Small intestine (tissue), 7 donors: ENCODE data around the gene CENPH. TPM values are rescaled to one million over a fixed set of nuclear protein-coding genes. Genes with fewer than 3 reads are reported as not detected.
A peak's percentile ranks its signal among the peaks of the same experiment; 100 is the strongest.
"Not testable (repeated sequence)": the region's sequence is repeated elsewhere in the genome, so short reads cannot be mapped to it uniquely, and the experiment has no call there.

ENCODE experiments used
- DNase-seq, 2 donors: peaks; one replicate each; pipeline versions ENCODE4 v3.0.0 to v3.0.0-alpha.2; 2013
- FAIRE-seq: peaks from 2 replicates; lab custom pipeline; 2012; peaks lifted over from hg19 to GRCh38; lab: Jason Lieb, UNC
- H3K27ac ChIP-seq, 3 donors: one replicate each; pipeline ENCODE4 v1.5.1; 2013; ENCODE audit warnings: low read length in 2 of 3, mild to moderate bottlenecking in 2 of 3, control low read depth in 1 of 3, inconsistent platforms in 1 of 3, low read depth in 1 of 3, moderate library complexity in 1 of 3
- H3K27me3 ChIP-seq, 3 donors: one replicate each; pipeline ENCODE4 v1.6.1; 2013; ENCODE audit warnings: low read length in 3 of 3, inconsistent platforms in 1 of 3; ENCODE audit not compliant: control insufficient read depth in 3 of 3, insufficient read depth in 3 of 3
- H3K36me3 ChIP-seq, 3 donors: one replicate each; pipeline ENCODE4 v1.6.1; 2013; ENCODE audit warnings: low read length in 3 of 3, inconsistent platforms in 1 of 3, low read depth in 1 of 3, mild to moderate bottlenecking in 1 of 3, moderate library complexity in 1 of 3; ENCODE audit not compliant: control insufficient read depth in 3 of 3, insufficient read depth in 2 of 3
- H3K4me1 ChIP-seq, 3 donors: one replicate each; pipeline ENCODE4 v1.6.1; 2013; ENCODE audit warnings: low read length in 2 of 3, inconsistent platforms in 1 of 3, low read depth in 1 of 3, mild to moderate bottlenecking in 1 of 3, moderate library complexity in 1 of 3; ENCODE audit not compliant: control insufficient read depth in 3 of 3, insufficient read depth in 2 of 3
- H3K4me3 ChIP-seq, 3 donors: one replicate each; pipeline ENCODE4 v1.5.1; 2013; ENCODE audit warnings: low read length in 3 of 3, control low read depth in 1 of 3, inconsistent platforms in 1 of 3, low read depth in 1 of 3, mild to moderate bottlenecking in 1 of 3, moderate library complexity in 1 of 3
- H3K9me3 ChIP-seq, 2 donors: one replicate each; pipeline ENCODE4 v1.6.1; 2013; ENCODE audit warnings: low read depth in 1 of 2, low read length in 1 of 2; ENCODE audit not compliant: control insufficient read depth in 2 of 2, insufficient read depth in 1 of 2
- WGBS, 3 donors: extraction: QIAGEN DNeasy Blood & Tissue Kit; methylation state at CpG; one replicate each; pipeline ENCODE4 v1.1.7; 2013; 5-methylcytosine and 5-hydroxymethylcytosine counted together
- polyA plus RNA-seq, 4 donors: library from polyadenylated mRNA; stranded (reverse) in 3 of 4; unstranded in 1 of 4; fragments of 200-250 nt in 3 of 4; fragments of 120-200 nt in 1 of 4; gene quantifications; one replicate each; pipeline versions ENCODE4 v1.2.1 to v1.2.3, GENCODE V29; 2013
- donor health status: healthy with polysubstance abuse.
- donor health status: control.
- donor health status: control.
- donor health status: Bipolar disorder and iron deficiency.
- donor health status: healthy.

CENPH gene
- polyA plus RNA-seq, 4 donors: 2.5 to 13.0 (median 8.0) TPM

- DNase-seq, H3K27ac ChIP-seq, FAIRE-seq, H3K9me3 ChIP-seq, H3K4me3 ChIP-seq, H3K36me3 ChIP-seq, H3K4me1 ChIP-seq, H3K27me3 ChIP-seq: not testable (repeated sequence)
- WGBS, 3 donors: 88 to 92% (median 91%) methylated on average over 15 of the region's 15 CpGs
Measured at GRCh38 chr5:69181659-69182293, 7.6 kb upstream of the CENPH start.

- Histone ChIP-seq H3K4me1 (peaks cover 0 to 3% (median 1%) of the 10 kb centered on the region in 3 donors), H3K27ac (no peak overlapping the region), H3K27me3 (no peaks in the 10 kb centered on the region), H3K9me3 (no peaks in the 10 kb centered on the region), H3K4me3 (no peak overlapping the region), H3K36me3 (peaks cover 0 to 3% (median 0%) of the 10 kb centered on the region in 3 donors)
- no peak for DNase-seq
- FAIRE-seq: no peak
- WGBS, 3 donors: 92 to 100% (median 97%) methylated on average over 1 of the region's 1 CpG
Measured at GRCh38 chr5:69184621-69185020, 4.8 kb upstream of the CENPH start.

GRCh38 chr5:69187342-69187741 is 2.0 kb upstream of the CENPH start:
- H3K9me3 ChIP-seq: no peaks in the 10 kb centered on the region
- no peak overlapping the region for H3K4me3 ChIP-seq
- no peak for FAIRE-seq
- peaks cover 0 to 3% (median 1%) of the 10 kb centered on the region in 3 donors for H3K4me1 ChIP-seq
- H3K27me3 ChIP-seq: no peaks in the 10 kb centered on the region
- H3K27ac ChIP-seq: no peak overlapping the region
- H3K36me3 ChIP-seq: peaks cover 0 to 3% (median 0%) of the 10 kb centered on the region in 3 donors
- WGBS, 3 donors: 89 to 95% (median 94%) methylated on average over 2 of the region's 2 CpGs
- no peak for DNase-seq

GRCh38 chr5:69188811-69189161 is 597 bp upstream of the CENPH start:
- Histone ChIP-seq H3K9me3 (no peaks in the 10 kb centered on the region), H3K27me3 (no peaks in the 10 kb centered on the region), H3K4me1 (peaks cover 0 to 3% (median 1%) of the 10 kb centered on the region in 3 donors), H3K27ac (peak overlapping the region; percentile 6 to 94 (median 83)), H3K36me3 (peaks cover 0 to 5% (median 0%) of the 10 kb centered on the region in 3 donors), H3K4me3 (peak overlapping the region; percentile 64 to 93 (median 66))
- 13 to 18% (median 13%) methylated on average over 8 of the region's 8 CpGs for WGBS, 3 donors
- FAIRE-seq (no peak), DNase-seq (peak in 1 of 2 donors; percentile 2)

- Histone ChIP-seq H3K9me3 (no peaks in the 10 kb centered on the region), H3K4me3 (no peak overlapping the region), H3K27ac (no peak overlapping the region), H3K4me1 (no peaks in the 10 kb centered on the region), H3K27me3 (no peaks in the 10 kb centered on the region), H3K36me3 (peaks cover 0 to 6% (median 0%) of the 10 kb centered on the region in 3 donors)
- FAIRE-seq (no peak), DNase-seq (no peak)
- 89 to 100% (median 93%) methylated on average over 1 of the region's 1 CpG for WGBS, 3 donors
Measured at GRCh38 chr5:69202497-69202896, 13.1 kb downstream of the CENPH start.

- no peaks in the 10 kb centered on the region for H3K27me3 ChIP-seq
- no peak overlapping the region for H3K4me3 ChIP-seq
- peaks cover 0 to 8% (median 0%) of the 10 kb centered on the region in 3 donors for H3K36me3 ChIP-seq
- WGBS, 3 donors: 81 to 93% (median 90%) methylated on average over 5 of the region's 5 CpGs
- no peak overlapping the region for H3K27ac ChIP-seq
- peak in 1 of 2 donors; percentile 36 for DNase-seq
- FAIRE-seq: no peak
- H3K4me1 ChIP-seq: no peaks in the 10 kb centered on the region
- H3K9me3 ChIP-seq: no peaks in the 10 kb centered on the region
Measured at GRCh38 chr5:69206528-69207190, 17.3 kb downstream of the CENPH start.

- DNase-seq (no peak), FAIRE-seq (no peak)
- Histone ChIP-seq H3K36me3 (peaks cover 0 to 4% (median 0%) of the 10 kb centered on the region in 3 donors), H3K27ac (no peak overlapping the region), H3K9me3 (no peaks in the 10 kb centered on the region), H3K4me1 (no peaks in the 10 kb centered on the region), H3K4me3 (no peak overlapping the region), H3K27me3 (no peaks in the 10 kb centered on the region)
- WGBS, 3 donors: 70 to 91% (median 88%) methylated on average over 2 of the region's 2 CpGs
Measured at GRCh38 chr5:69209602-69210001, 20.2 kb downstream of the CENPH start.

- no peak overlapping the region for H3K27ac ChIP-seq
- H3K4me3 ChIP-seq: no peak overlapping the region
- 87 to 92% (median 87%) methylated on average over 2 of the region's 2 CpGs for WGBS, 3 donors
- no peak for FAIRE-seq
- no peaks in the 10 kb centered on the region for H3K27me3 ChIP-seq
- no peaks in the 10 kb centered on the region for H3K4me1 ChIP-seq
- H3K36me3 ChIP-seq: peaks cover 0 to 4% (median 0%) of the 10 kb centered on the region in 3 donors
- DNase-seq: no peak
- H3K9me3 ChIP-seq: no peaks in the 10 kb centered on the region
Measured at GRCh38 chr5:69211200-69211599, 21.8 kb downstream of the CENPH start.
